ENCODE data around the gene OR51G1.

DNA sequence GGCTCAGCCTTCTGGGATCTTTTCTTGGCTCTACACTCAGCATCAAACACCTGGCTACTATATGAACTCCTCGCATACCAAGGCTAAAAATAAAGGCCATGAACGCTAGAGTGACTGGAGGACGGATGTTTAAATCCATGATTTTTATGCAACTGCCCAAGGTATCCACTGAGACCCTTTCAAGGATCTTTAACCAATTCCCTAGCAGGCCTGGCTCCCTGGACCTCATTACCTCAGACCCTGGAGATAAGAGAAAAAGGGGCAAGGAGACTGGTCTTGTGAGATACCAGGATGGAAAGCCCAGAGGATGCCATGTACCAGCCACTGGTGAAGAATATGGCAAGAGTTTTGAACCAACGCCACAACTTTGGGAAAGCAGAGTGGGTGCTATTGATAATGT, 4.9 kb downstream of the OR51G1 start, which contains the start of gene OR51G2:
- TF ChIP-seq, protein P1, sequence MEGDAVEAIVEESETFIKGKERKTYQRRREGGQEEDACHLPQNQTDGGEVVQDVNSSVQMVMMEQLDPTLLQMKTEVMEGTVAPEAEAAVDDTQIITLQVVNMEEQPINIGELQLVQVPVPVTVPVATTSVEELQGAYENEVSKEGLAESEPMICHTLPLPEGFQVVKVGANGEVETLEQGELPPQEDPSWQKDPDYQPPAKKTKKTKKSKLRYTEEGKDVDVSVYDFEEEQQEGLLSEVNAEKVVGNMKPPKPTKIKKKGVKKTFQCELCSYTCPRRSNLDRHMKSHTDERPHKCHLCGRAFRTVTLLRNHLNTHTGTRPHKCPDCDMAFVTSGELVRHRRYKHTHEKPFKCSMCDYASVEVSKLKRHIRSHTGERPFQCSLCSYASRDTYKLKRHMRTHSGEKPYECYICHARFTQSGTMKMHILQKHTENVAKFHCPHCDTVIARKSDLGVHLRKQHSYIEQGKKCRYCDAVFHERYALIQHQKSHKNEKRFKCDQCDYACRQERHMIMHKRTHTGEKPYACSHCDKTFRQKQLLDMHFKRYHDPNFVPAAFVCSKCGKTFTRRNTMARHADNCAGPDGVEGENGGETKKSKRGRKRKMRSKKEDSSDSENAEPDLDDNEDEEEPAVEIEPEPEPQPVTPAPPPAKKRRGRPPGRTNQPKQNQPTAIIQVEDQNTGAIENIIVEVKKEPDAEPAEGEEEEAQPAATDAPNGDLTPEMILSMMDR (IDR thresholded peaks at IDR 0.05): no peak
- no peak for TF ChIP-seq EP300 (IDR thresholded peaks at IDR 0.05; ENCODE audit: low read depth)
- no peak for TF ChIP-seq POLR2A (IDR thresholded peaks at IDR 0.05)
- no peak for TF ChIP-seq POLR2AphosphoS5 (IDR thresholded peaks at IDR 0.05)
